Keratinocyte (primary cell): Measurements from ENCODE around the gene TRIP11.

ENCODE experiments used
- EZH2 ChIP-seq: IDR thresholded peaks from one replicate; pipeline ENCODE4 v1.6.1; 2012; ENCODE audit warnings: inconsistent platforms, mild to moderate bottlenecking, low read length, moderate library complexity
- TF ChIP-seq, protein P1 (sequence below), 3 experiments: IDR thresholded peaks in 1 of 3; conservative IDR thresholded peaks in 1 of 3; optimal IDR thresholded peaks in 1 of 3; 2 replicates in 2 of 3; 3 replicates in 1 of 3; pipeline versions ENCODE3 to v1.5.1; 2011; ENCODE audit warnings: low read length in 3 of 3, mild to moderate bottlenecking in 3 of 3, moderate library complexity in 2 of 3, control low read depth in 1 of 3, inconsistent platforms in 1 of 3; ENCODE audit not compliant: insufficient read depth in 2 of 3; ENCODE audit errors: extremely low read depth in 1 of 3

DNA sequence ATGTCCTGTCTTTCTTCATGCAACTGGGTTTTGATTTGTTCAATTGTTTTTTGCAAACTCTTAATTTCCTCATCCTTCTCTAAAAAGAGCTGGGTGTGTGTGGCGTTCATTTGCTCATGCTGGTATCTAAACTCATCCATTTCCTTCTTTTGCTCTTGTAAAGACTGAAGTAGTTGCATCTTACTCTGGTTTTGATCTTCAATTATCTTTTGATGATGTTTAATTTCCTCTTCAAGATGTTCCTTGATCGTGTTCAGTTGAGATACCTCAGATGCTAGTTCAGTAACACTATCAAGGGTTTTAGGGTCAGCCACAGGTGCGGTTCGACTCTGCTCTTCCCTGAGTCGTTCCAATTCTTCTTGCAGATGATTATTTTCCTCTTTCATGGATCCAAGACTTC, 34.8 kb downstream of the TRIP11 start:
- TF ChIP-seq, protein P1, sequence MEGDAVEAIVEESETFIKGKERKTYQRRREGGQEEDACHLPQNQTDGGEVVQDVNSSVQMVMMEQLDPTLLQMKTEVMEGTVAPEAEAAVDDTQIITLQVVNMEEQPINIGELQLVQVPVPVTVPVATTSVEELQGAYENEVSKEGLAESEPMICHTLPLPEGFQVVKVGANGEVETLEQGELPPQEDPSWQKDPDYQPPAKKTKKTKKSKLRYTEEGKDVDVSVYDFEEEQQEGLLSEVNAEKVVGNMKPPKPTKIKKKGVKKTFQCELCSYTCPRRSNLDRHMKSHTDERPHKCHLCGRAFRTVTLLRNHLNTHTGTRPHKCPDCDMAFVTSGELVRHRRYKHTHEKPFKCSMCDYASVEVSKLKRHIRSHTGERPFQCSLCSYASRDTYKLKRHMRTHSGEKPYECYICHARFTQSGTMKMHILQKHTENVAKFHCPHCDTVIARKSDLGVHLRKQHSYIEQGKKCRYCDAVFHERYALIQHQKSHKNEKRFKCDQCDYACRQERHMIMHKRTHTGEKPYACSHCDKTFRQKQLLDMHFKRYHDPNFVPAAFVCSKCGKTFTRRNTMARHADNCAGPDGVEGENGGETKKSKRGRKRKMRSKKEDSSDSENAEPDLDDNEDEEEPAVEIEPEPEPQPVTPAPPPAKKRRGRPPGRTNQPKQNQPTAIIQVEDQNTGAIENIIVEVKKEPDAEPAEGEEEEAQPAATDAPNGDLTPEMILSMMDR (optimal IDR thresholded peaks at IDR 0.05 in 1 of 3, IDR thresholded peaks at IDR 0.05 in 1 of 3, conservative IDR thresholded peaks at IDR 0.05 in 1 of 3; ENCODE audit: extremely low read depth in 1 of 3, insufficient read depth in 2 of 3, low read length in 3 of 3): no peak
- no peak for TF ChIP-seq EZH2
